ENCODE measurements around the gene AOPEP.

- TF ChIP-seq, protein P1, sequence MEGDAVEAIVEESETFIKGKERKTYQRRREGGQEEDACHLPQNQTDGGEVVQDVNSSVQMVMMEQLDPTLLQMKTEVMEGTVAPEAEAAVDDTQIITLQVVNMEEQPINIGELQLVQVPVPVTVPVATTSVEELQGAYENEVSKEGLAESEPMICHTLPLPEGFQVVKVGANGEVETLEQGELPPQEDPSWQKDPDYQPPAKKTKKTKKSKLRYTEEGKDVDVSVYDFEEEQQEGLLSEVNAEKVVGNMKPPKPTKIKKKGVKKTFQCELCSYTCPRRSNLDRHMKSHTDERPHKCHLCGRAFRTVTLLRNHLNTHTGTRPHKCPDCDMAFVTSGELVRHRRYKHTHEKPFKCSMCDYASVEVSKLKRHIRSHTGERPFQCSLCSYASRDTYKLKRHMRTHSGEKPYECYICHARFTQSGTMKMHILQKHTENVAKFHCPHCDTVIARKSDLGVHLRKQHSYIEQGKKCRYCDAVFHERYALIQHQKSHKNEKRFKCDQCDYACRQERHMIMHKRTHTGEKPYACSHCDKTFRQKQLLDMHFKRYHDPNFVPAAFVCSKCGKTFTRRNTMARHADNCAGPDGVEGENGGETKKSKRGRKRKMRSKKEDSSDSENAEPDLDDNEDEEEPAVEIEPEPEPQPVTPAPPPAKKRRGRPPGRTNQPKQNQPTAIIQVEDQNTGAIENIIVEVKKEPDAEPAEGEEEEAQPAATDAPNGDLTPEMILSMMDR (conservative IDR thresholded peaks at IDR 0.05 in 1 of 2, IDR thresholded peaks at IDR 0.05 in 1 of 2; ENCODE audit: low read depth in 1 of 2, low read length in 2 of 2) = no peak
- no peak for TF ChIP-seq EZH2 (IDR thresholded peaks at IDR 0.05; ENCODE audit: low read length, missing control alignments)
Observed at GRCh38 chr9:95036676-95037075, 310.2 kb downstream of the AOPEP start.
